SK-N-MC (cell line): ENCODE data around the gene TANGO6.

Source experiments
- EZH2 ChIP-seq: fragments of 200-600 bp; sonication (generic); IDR thresholded peaks from one replicate; pipeline ENCODE4 v1.6.1; 2017; ENCODE audit warnings: antibody characterized with exemption
- POLR2AphosphoS5 ChIP-seq: IDR thresholded peaks from 2 replicates; pipeline ENCODE4 v1.6.1; 2012; ENCODE audit warnings: mild to moderate bottlenecking, low read depth, low read length, borderline replicate concordance

- TF ChIP-seq POLR2AphosphoS5 (no peak), EZH2 (no peak)
These were observed 59.0 kb downstream of the TANGO6 start for GRCh38 chr16:68902003-68902968.
